Measurements from ENCODE around the gene FAM24B.

Gene FAM24B

DNA sequence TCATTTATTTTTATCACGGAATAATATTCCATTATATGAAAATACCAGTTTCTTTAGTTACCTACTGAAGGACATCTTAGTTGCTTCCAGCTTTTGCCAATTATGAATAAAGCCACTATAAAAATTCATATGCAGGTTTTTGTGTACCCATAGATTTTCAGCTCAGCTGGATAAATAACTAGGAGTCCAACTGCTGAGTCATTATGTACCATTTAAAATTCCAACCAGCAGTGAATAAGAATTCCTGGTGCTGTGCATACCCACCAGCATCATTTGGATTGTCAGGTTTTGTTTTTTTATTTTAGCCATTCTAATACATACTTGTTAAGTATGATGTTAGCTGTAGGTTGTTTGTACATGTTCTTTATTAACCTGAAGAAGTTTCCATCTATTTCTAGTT, 14.5 kb downstream of the FAM24B start:
- TF ChIP-seq CTCF (IDR thresholded peaks at IDR 0.05; ENCODE audit: low read depth, low read length, poor library complexity, severe bottlenecking) (no peak), EZH2phosphoT487 (IDR thresholded peaks at IDR 0.05; ENCODE audit: borderline replicate concordance, low read length) (no peak)
- no peak overlapping the region for H3K27ac ChIP-seq (ENCODE audit: low read depth, low read length)
- H3K27me3 ChIP-seq (ENCODE audit: control insufficient read depth, low read length): no peaks in the 10 kb centered on the region
- H3F3A ChIP-seq (ENCODE audit: control insufficient read depth, insufficient read depth): no peaks in the 10 kb centered on the region; the same call in 1 of the 2 replicates
- H3K4me3 ChIP-seq (ENCODE audit: low read length): no peak overlapping the region
- no peaks in the 10 kb centered on the region; the same call in 1 of the 2 replicates for H3K36me3 ChIP-seq (ENCODE audit: control insufficient read depth, low read length)
- H3K4me1 ChIP-seq (ENCODE audit: control insufficient read depth, low read length): no peaks in the 10 kb centered on the region
- H3K9me2 ChIP-seq (replicated peaks; ENCODE audit: control insufficient read depth, low read length): no peaks in the 10 kb centered on the region
- H3K4me2 ChIP-seq (ENCODE audit: low read length): no peak overlapping the region
- peaks cover 60% of the 10 kb centered on the region for H3K79me2 ChIP-seq (ENCODE audit: control insufficient read depth, low read length)
- no peaks in the 10 kb centered on the region; the same call in 1 of the 2 replicates for H3K9me3 ChIP-seq (ENCODE audit: control insufficient read depth, insufficient read depth, low read length)
- no peaks in the 10 kb centered on the region for H4K20me1 ChIP-seq (ENCODE audit: control insufficient read depth, insufficient read depth, low read depth, low read length)

DNA sequence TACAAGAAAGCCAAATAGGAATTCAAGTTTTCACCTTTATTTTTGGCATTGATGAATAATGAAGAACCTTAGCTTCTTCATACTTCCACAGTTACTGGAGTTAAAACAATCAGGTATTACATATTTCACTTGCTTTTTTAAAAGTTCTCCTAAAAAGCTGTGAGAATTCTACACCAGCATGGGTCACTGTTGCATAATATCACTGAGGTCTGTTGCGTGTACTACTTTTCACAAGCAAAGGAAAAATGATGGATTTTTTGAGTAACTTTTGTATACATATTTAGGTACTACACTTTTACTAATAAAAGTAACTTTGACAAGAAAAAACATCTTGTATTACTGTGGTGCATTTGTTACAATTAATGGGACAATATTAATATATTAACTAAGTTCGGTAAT, 15.2 kb downstream of the FAM24B start:
- TF ChIP-seq EZH2phosphoT487 (IDR thresholded peaks at IDR 0.05; ENCODE audit: borderline replicate concordance, low read length): no peak
- TF ChIP-seq CTCF (IDR thresholded peaks at IDR 0.05; ENCODE audit: low read depth, low read length, poor library complexity, severe bottlenecking): no peak
- H3K9me3 ChIP-seq (ENCODE audit: control insufficient read depth, insufficient read depth, low read length): no peaks in the 10 kb centered on the region; the same call in 1 of the 2 replicates
- H3K79me2 ChIP-seq (ENCODE audit: control insufficient read depth, low read length): peaks cover 66% of the 10 kb centered on the region
- no peaks in the 10 kb centered on the region for H4K20me1 ChIP-seq (ENCODE audit: control insufficient read depth, insufficient read depth, low read depth, low read length)
- no peaks in the 10 kb centered on the region; the same call in 1 of the 2 replicates for H3F3A ChIP-seq (ENCODE audit: control insufficient read depth, insufficient read depth)
- H3K9me2 ChIP-seq (replicated peaks; ENCODE audit: control insufficient read depth, low read length): no peaks in the 10 kb centered on the region
- H3K36me3 ChIP-seq (ENCODE audit: control insufficient read depth, low read length): no peaks in the 10 kb centered on the region; the same call in 1 of the 2 replicates
- no peak overlapping the region for H3K4me3 ChIP-seq (ENCODE audit: low read length)
- no peaks in the 10 kb centered on the region for H3K27me3 ChIP-seq (ENCODE audit: control insufficient read depth, low read length)
- H3K27ac ChIP-seq (ENCODE audit: low read depth, low read length): no peak overlapping the region
- H3K4me2 ChIP-seq (ENCODE audit: low read length): no peak overlapping the region
- no peaks in the 10 kb centered on the region for H3K4me1 ChIP-seq (ENCODE audit: control insufficient read depth, low read length)

- Histone ChIP-seq H3K4me2 (ENCODE audit: low read length) (no peak overlapping the region), H3K9me3 (ENCODE audit: control insufficient read depth, insufficient read depth, low read length) (no peaks in the 10 kb centered on the region; the same call in 1 of the 2 replicates), H3K79me2 (ENCODE audit: control insufficient read depth, low read length) (peaks cover 73% of the 10 kb centered on the region), H4K20me1 (ENCODE audit: control insufficient read depth, insufficient read depth, low read depth, low read length) (no peaks in the 10 kb centered on the region), H3K36me3 (ENCODE audit: control insufficient read depth, low read length) (no peaks in the 10 kb centered on the region; the same call in 1 of the 2 replicates), H3K4me1 (ENCODE audit: control insufficient read depth, low read length) (no peaks in the 10 kb centered on the region), H3K27ac (ENCODE audit: low read depth, low read length) (no peak overlapping the region), H3K4me3 (ENCODE audit: low read length) (no peak overlapping the region), H3K9me2 (replicated peaks; ENCODE audit: control insufficient read depth, low read length) (no peaks in the 10 kb centered on the region), H3F3A (ENCODE audit: control insufficient read depth, insufficient read depth) (no peaks in the 10 kb centered on the region; the same call in 1 of the 2 replicates), H3K27me3 (ENCODE audit: control insufficient read depth, low read length) (no peaks in the 10 kb centered on the region)
- no peak for TF ChIP-seq EZH2phosphoT487 (IDR thresholded peaks at IDR 0.05; ENCODE audit: borderline replicate concordance, low read length)
- no peak for TF ChIP-seq CTCF (IDR thresholded peaks at IDR 0.05; ENCODE audit: low read depth, low read length, poor library complexity, severe bottlenecking)
Measured at GRCh38 chr10:122863216-122864193, 15.9 kb downstream of the FAM24B start.

Measured in DOHH2 (cell line).